Naive B cell (primary cell): ENCODE measurements around the gene REG4. TPM values are rescaled to one million over a fixed set of nuclear protein-coding genes. Genes with fewer than 3 reads are reported as not detected.
"Not testable (repeated sequence)": the region's sequence is repeated elsewhere in the genome, so short reads cannot be mapped to it uniquely, and the experiment has no call there.

Experiments
- ATAC-seq, 2 donors: fragments of 150-1000 bp; cut with Tn5 transposase; 2 replicates each; pipeline ENCODE4 v1.10.0; 2021; ENCODE audit warnings: low read depth in 2 of 2, mild to moderate bottlenecking in 2 of 2, moderate library complexity in 2 of 2
- DNase-seq: peaks from one replicate; pipeline ENCODE4 v3.0.0; 2022
- H3K27ac Mint-ChIP-seq, 6 donors: one replicate each; pipeline ENCODE4 v1.8.0; 2020 to 2022; ENCODE audit warnings: mild to moderate bottlenecking in 6 of 6, mixed read lengths in 6 of 6, moderate library complexity in 5 of 6, inconsistent platforms in 2 of 6
- H3K27me3 Mint-ChIP-seq, 3 donors: one replicate each; pipeline ENCODE4 v1.8.0; 2021 to 2022; ENCODE audit warnings: mixed read lengths in 3 of 3, mild to moderate bottlenecking in 1 of 3
- H3K36me3 Mint-ChIP-seq, 2 donors: one replicate each; pipeline ENCODE4 v1.8.0; 2020 to 2022; ENCODE audit warnings: mixed read lengths in 2 of 2, inconsistent platforms in 1 of 2, mild to moderate bottlenecking in 1 of 2
- H3K4me1 Mint-ChIP-seq, 3 donors: one replicate each; pipeline ENCODE4 v1.8.0; 2020 to 2022; ENCODE audit warnings: mixed read lengths in 3 of 3, inconsistent platforms in 1 of 3, mild to moderate bottlenecking in 1 of 3, moderate library complexity in 1 of 3
- H3K4me3 Mint-ChIP-seq, 8 donors: one replicate each; pipeline ENCODE4 v1.8.0; 2020 to 2022; ENCODE audit warnings: mild to moderate bottlenecking in 8 of 8, mixed read lengths in 8 of 8, moderate library complexity in 8 of 8, inconsistent platforms in 2 of 8
- H3K9me3 Mint-ChIP-seq, 7 donors: one replicate each; pipeline ENCODE4 v1.8.0; 2020 to 2022; ENCODE audit warnings: mixed read lengths in 7 of 7, mild to moderate bottlenecking in 5 of 7, inconsistent platforms in 2 of 7, moderate library complexity in 1 of 7
- polyA plus RNA-seq, 6 donors: library from polyadenylated mRNA; unstranded; fragments of 300-500 nt; fragmentation: Illumina TruSeq; gene quantifications; one replicate each; pipeline ENCODE4 v1.2.3, GENCODE V29; 2021; ENCODE audit warnings: low read depth in 6 of 6

Gene REG4
- polyA plus RNA-seq, 6 donors from 2014 or later: not detected

- Mint-ChIP-seq H3K27me3 (peaks cover 0 to 5% (median 4%) of the 10 kb centered on the region in 3 donors), H3K9me3 (no peaks in the 10 kb centered on the region), H3K36me3 (no peaks in the 10 kb centered on the region), H3K4me3 (no peak overlapping the region), H3K4me1 (no peaks in the 10 kb centered on the region), H3K27ac (peak overlapping the region in 1 of 6 donors; percentile 15)
- ATAC-seq: no peak
- no peak for DNase-seq
Measured at GRCh38 chr1:119799003-119799402, 12.3 kb downstream of the REG4 start.

DNA sequence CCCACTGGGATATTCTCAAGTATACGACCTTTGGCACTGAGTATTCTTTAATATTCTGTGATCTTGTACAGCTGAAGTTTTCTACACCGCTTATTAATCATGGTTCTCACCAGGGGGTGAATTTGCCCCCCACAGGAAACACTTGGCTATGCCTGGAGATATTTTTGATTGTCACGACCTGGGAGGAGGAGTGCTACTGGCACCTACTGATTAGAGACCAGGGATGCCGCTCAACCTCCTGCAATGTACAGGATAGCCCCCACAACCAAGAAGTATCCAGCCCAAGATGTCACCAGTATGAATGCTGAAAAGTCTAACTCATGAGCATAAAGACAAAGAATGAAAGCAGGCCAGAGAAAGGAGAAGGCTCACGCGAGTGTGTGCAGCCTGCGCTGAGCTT lies 13.7 kb downstream of the REG4 start:
- Mint-ChIP-seq H3K9me3 (no peaks in the 10 kb centered on the region), H3K27me3 (peaks cover 0 to 17% (median 9%) of the 10 kb centered on the region in 3 donors), H3K4me1 (no peaks in the 10 kb centered on the region), H3K27ac (no peak overlapping the region), H3K36me3 (no peaks in the 10 kb centered on the region), H3K4me3 (peak overlapping the region in 1 of 8 donors; percentile 49)
- no peak for DNase-seq
- ATAC-seq: no peak

GRCh38 chr1:119797162-119797561 lies 14.1 kb downstream of the REG4 start:
- Mint-ChIP-seq H3K4me1 (no peaks in the 10 kb centered on the region), H3K27me3 (peaks cover 0 to 18% (median 9%) of the 10 kb centered on the region in 3 donors), H3K9me3 (no peaks in the 10 kb centered on the region), H3K27ac (no peak overlapping the region), H3K4me3 (no peak overlapping the region), H3K36me3 (no peaks in the 10 kb centered on the region)
- DNase-seq (no peak), ATAC-seq (no peak)

DNA sequence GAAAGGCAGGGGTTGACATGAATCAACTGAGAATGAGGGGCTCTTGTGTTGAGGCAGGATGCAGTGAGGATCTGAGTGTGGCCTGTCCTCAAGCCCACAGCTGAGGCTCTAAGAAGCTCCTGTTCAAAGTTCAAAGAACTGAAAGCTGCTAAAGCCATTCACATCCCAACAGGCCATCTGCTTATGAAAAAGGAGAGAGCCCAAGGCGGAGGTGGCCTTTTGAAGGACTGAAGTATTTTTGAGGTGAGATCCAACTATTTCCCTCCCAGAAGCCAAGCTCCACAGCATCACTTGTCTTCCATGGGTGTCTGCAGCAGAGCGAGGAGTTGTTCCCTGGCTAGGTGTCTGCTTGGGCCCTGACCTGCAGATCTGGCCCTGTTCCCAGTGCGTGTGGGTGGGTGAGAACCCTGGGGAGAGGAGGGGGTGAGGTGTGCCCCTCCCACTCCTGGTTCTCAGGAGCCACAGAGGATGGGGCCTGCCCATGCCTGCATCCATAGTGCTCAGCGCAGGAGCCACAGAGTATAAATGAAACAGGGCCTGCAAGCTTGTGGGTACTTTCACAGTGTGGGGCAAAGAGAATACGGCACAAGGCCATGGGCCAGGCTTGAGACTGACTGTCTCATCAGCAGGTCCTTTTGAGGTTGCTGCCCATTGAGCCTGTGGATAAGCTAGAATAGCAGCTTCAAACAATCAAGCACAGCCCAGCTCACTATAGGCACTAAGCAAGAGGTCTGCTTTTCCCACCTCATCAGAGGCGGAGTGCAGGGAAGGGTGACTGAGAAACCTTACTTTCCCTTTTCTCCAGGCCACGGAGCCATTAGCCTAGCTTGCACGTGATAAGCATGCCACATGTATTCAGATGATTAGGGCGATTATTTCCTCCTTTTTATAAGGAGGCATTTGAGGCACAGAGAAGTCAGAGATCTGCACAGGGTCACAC lies 15.7 kb downstream of the REG4 start:
- Mint-ChIP-seq H3K27ac (peak overlapping the region in 1 of 6 donors; percentile 67), H3K9me3 (no peaks in the 10 kb centered on the region), H3K4me3 (no peak overlapping the region), H3K36me3 (no peaks in the 10 kb centered on the region), H3K4me1 (no peaks in the 10 kb centered on the region), H3K27me3 (peaks cover 4 to 34% (median 16%) of the 10 kb centered on the region in 3 donors)
- ATAC-seq (no peak), DNase-seq (no peak)

- DNase-seq (no peak), ATAC-seq (no peak)
- no peaks in the 10 kb centered on the region for H3K9me3 Mint-ChIP-seq
- peaks cover 4 to 40% (median 23%) of the 10 kb centered on the region in 3 donors for H3K27me3 Mint-ChIP-seq
- H3K4me1 Mint-ChIP-seq: no peaks in the 10 kb centered on the region
- H3K27ac Mint-ChIP-seq: no peak overlapping the region
- H3K36me3 Mint-ChIP-seq: no peaks in the 10 kb centered on the region
- no peak overlapping the region for H3K4me3 Mint-ChIP-seq
Measured at GRCh38 chr1:119794876-119795240, 16.4 kb downstream of the REG4 start.

GRCh38 chr1:119794230-119794875 lies 16.9 kb downstream of the REG4 start:
- Mint-ChIP-seq H3K4me1 (no peaks in the 10 kb centered on the region), H3K4me3 (no peak overlapping the region), H3K27ac (no peak overlapping the region), H3K27me3 (peaks cover 4 to 40% (median 25%) of the 10 kb centered on the region in 3 donors), H3K9me3 (no peaks in the 10 kb centered on the region), H3K36me3 (no peaks in the 10 kb centered on the region)
- ATAC-seq (no peak), DNase-seq (no peak)

- Mint-ChIP-seq H3K36me3 (no peaks in the 10 kb centered on the region), H3K4me3 (no peak overlapping the region), H3K4me1 (no peaks in the 10 kb centered on the region), H3K27me3 (peaks cover 4 to 40% (median 28%) of the 10 kb centered on the region in 3 donors), H3K9me3 (no peaks in the 10 kb centered on the region), H3K27ac (no peak overlapping the region)
- ATAC-seq (no peak), DNase-seq (no peak)
Measured at GRCh38 chr1:119791377-119791776, 19.9 kb downstream of the REG4 start.

DNA sequence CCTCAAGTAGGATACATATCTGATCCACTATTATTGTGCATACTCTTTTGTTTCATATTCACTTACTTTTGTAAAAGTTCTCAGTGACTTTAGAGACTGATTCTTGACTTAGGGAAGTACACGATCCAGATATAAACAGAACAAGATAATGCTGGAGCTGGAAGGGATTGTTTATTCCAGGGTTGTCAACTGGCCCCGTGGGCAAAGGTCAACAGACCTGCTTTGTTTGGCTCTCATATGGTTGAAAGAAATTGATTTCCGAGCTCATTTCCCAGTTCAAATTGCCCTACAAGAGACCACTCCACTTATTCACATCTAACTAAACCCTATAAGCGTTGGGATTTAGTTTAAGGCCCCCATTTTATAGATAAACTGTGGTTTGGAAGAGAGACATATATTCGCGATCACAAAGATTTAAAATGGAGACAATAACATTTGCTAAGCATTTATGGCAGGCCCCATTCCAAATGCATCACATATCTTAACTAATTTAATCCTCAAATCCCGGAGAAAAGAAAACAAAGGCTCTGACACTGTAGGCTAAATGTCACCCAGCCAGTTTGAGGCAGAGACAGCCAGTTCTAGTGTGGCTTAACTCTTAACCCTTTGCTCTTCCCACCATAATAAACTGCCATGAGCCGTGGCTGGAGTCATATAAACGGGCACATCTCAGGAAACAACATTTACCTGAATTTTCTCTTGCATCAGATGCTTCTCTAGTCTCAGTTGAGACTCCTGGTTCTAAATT lies 20.6 kb downstream of the REG4 start:
- Mint-ChIP-seq H3K4me3 (no peak overlapping the region), H3K27me3 (peaks cover 4 to 40% (median 28%) of the 10 kb centered on the region in 3 donors), H3K9me3 (no peaks in the 10 kb centered on the region), H3K27ac (peak overlapping the region in 1 of 6 donors; percentile 55), H3K36me3 (no peaks in the 10 kb centered on the region), H3K4me1 (no peaks in the 10 kb centered on the region)
- ATAC-seq: no peak
- no peak for DNase-seq

GRCh38 chr1:119787776-119788175 lies 23.5 kb downstream of the REG4 start:
- Mint-ChIP-seq H3K9me3 (no peaks in the 10 kb centered on the region), H3K36me3 (no peaks in the 10 kb centered on the region)
- ATAC-seq: no peak

GRCh38 chr1:119786473-119787050 lies 24.7 kb downstream of the REG4 start:
- not testable (repeated sequence) for ATAC-seq, H3K36me3 Mint-ChIP-seq, H3K27ac Mint-ChIP-seq, H3K4me1 Mint-ChIP-seq, H3K4me3 Mint-ChIP-seq, DNase-seq, H3K9me3 Mint-ChIP-seq
- H3K27me3 Mint-ChIP-seq: peaks cover 4 to 19% (median 16%) of the 10 kb centered on the region in 3 donors

More at GRCh38 chr1:119787776-119788175, 23.5 kb downstream of the REG4 start:
- H3K27me3 Mint-ChIP-seq: peaks cover 4 to 24% (median 20%) of the 10 kb centered on the region in 3 donors
- DNase-seq: no peak
- H3K4me3 Mint-ChIP-seq: no peak overlapping the region
- no peak overlapping the region for H3K27ac Mint-ChIP-seq
- H3K4me1 Mint-ChIP-seq: no peaks in the 10 kb centered on the region

DNA sequence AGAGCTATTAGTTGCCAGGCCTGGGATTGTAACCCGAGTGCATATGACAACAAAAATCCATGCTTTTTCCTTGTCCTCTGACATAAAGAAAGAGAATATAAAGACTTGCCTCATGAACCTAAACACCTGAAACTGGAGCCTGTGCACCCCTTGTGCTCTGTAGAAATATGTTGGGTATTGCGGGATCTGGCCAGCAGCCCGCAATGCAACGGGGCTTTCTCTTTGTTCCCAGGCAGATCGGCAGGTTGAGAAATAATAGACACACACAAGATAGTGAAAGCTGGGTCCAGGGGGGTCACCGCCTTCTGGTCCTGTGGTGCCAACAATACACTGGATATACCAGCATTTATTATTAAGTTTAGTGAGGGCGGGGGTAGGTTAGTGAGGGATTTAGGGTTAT lies 25.2 kb downstream of the REG4 start:
- H3K27me3 Mint-ChIP-seq: peaks cover 8 to 16% (median 11%) of the 10 kb centered on the region in 3 donors
- H3K36me3 Mint-ChIP-seq, H3K4me3 Mint-ChIP-seq, H3K9me3 Mint-ChIP-seq, H3K4me1 Mint-ChIP-seq, DNase-seq, H3K27ac Mint-ChIP-seq, ATAC-seq: not testable (repeated sequence)

DNA sequence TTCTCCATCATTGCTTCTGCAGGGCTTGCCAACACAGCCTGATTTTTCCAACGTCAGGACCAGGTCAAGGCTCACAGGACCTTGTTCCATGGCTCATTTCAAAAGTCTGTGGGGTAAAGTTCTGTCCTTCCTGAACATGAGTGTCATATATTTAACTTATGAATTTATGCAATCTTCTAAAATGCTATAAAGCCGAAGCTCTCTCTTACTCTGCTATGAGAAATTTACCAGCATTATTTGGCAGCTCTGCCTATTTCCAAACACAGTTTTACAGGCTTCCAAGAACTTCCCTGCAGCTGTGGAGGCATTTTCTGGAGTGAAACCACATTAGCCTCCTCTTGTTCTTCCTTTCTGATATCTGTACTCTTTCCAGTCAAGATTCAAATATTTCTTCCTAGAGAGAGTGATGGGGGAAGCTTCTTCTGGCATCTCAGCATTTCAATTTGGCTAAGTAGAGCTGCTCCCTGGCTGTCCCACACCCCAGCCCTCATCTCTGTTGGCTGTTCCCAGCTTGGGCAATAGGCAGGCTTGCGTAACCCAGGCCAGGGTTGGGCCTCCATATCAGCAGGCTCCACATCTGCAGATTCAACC lies 27.0 kb downstream of the REG4 start:
- ATAC-seq (no peak), DNase-seq (no peak)
- peaks cover 0 to 1% (median 0%) of the 10 kb centered on the region in 7 donors for H3K9me3 Mint-ChIP-seq
- H3K4me3 Mint-ChIP-seq: no peak overlapping the region
- no peaks in the 10 kb centered on the region for H3K4me1 Mint-ChIP-seq
- no peaks in the 10 kb centered on the region for H3K36me3 Mint-ChIP-seq
- peak overlapping the region in 1 of 6 donors; percentile 59 for H3K27ac Mint-ChIP-seq
- peaks cover 0 to 8% (median 5%) of the 10 kb centered on the region in 3 donors for H3K27me3 Mint-ChIP-seq
